Midbrain (tissue), 1 donor: ENCODE measurements around the gene WDR49.

Source experiments
- DNase-seq: peaks from one replicate; lab custom pipeline; 2025; lab: John Stamatoyannopoulos, UW

WDR49 gene

DNA sequence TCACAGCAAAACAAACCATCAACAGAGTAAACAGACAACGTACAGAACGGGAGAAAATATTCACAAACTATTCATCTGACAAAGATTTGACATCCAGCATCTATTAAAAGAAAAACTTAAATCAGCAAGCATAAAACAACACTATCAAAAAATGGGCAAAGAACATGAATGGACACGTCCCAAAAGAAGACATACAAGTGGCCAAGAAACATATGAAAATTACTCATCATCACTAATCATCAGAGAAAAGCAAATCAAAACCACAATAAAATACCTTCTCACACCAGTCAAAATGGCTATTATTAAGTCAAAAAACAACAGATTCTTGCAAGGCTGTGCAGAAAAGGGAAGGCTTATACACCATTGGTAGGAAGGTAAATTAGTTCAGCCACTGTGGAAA lies 166.2 kb downstream of the WDR49 start:
- DNase-seq, result no peak

DNA sequence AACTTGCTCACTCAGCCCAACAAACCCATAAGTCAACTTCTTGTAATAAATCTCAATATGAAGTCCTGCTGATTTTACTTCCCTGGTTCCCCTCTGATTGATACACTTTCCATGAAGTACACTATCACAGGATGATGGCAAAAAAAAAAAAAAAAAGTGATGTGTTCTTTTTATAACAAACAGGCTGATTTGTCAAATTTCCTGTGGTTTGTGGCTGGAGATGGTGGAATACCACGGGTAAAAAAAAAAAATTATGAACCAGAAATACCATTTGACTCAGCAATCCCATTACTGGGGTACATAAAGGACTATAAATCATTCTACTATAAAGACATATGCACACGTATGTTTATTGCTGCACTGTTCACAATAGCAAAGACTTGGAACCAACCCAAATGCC lies 169.2 kb downstream of the WDR49 start:
- no peak for DNase-seq

DNA sequence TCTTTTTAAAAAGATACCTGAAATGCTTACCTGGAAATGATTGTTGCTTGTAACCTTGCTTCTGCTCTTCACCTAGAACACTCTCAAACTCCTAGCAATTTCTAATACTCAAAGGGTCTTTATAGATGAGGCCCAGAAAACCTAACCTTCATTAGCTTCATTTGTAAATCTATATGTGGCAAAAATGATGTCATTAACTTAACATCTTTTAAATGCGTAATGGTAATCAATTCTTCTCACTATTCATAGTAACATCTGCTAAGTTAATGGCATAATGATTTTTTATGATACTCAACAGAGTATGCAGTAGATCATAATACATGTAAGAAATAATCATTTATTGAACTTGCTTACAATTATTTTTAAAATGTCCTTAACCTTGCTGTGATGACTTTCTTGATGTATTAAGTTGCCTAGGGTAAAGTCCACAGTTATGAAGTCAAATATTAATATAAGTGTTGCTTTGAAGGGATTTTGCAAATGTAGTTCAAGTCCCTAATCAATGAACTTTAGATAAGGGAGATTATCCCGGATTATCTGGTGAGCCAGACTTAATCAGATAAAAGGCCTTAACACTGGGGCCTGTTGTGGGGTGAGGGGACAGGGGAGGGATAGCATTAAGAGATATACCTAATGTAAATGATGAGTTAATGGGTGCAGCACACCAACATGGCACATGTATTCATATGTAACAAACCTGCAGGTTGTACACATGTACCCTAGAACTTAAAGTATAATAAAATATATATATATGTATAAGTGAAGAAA lies 169.8 kb downstream of the WDR49 start:
- no peak for DNase-seq

DNA sequence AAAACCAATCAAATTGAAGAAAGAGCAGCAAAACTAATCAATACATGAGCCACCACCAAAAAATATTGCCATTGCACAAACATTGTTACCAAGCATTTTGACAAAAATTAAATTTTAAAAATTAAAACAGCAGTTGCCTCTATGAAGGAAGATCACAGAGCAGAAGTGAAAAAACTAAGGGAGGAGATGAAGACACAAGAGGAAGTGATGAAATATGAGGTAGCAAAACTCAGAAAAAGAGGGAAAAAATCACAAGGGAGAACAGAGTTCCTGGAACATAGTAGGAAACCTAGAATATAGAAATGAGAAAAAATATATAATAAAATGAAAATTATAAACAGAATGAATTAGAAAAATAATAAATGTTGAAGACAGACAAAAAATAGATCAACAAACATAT lies 172.6 kb downstream of the WDR49 start:
- DNase-seq, result no peak

DNA sequence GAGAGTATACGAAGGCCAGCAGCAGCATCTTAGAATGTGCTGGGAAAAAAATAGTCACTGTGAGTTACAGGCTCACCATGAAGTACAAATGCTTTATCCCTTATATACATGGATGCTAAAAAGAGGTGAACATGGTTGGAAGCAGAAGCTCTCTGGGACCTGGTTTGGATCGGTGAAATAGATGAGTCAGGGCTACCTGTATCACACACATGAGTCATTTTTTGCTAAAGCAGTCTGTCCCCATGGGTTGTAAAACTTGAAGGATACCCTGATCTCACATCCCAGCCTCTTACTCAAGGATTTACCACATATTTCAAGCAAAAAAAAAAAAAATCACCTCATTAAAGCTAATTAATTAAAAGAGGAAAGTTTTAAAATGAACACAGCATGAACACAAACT lies 173.0 kb downstream of the WDR49 start:
- no peak for DNase-seq

DNA sequence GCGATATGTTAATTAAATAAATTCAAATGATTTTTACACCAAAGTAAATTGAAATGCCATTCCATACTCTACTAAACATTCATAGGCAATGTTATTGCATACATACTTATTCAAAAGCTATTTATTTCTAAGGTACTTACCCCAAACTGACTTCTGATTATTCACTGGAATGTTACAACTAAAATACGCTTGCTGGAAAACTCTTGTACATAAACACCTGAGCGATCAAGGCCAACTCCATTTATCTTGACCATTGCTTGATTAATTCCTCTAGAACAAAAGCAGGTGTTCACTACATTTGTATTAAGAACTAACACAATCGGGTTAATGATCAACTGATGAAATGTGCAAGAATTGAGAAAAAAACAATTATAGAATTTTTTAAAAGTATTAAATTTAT lies 179.9 kb downstream of the WDR49 start, which contains the start of gene SERPINI2:
TSS of gene SERPINI2 (minus strand) at position 180 of the 400 bp plus-strand sequence. CDS start 2,208 bp downstream, outside the sequence.
- DNase-seq, result no peak

DNA sequence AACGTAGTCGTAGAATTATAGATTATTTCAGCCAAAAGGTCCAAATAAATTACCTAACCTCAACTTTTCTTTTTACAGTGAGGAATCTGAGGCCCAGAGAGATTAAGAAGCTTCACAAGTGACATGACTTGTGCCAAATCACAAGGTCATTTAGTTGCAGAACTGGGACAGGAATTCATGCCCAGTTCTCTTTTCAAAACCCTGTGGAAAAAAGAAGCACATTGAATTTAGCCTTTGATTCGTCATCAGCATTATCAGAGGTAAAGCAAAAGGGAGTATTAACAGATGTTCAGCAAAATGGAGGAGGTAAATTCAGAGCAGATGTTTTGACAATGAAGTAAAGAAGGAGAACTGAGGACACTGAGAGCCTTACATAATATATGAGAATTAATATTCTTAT lies 184.4 kb downstream of the WDR49 start:
- DNase-seq, result peak; percentile 11

DNA sequence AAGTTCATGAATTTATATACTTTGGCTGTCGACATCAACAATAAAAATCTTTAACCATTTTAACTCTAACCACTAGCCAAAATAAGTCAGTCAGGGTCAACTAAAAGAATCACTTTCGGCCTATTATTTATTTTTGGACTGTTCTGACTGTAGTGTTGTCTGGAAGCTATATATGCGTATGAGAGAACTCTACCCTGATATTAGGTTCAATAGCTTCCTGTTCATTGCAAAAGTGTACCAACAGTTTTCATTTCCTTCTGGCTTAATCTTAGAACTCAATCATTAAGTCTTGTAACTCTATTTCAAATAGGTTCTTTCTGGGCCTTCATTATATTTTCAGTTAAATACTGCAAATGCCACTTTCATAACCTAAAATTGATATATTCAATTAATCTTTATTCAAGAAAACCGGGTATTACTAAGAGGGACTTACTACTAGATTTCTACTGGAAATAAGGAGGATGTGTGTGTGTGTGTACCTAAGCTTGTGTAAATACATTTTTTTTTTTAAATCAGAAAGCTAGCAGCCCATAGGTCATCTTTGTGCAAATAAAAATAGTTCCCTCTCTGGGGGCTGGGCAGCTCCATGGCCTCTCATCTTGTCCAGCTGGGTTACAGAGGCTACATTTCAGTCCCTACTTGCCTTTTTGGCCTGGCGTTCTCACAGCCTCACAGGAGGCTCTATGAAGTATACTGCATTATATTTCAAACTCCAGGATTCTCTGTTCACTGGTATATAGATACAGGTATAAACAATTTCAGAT lies 185.7 kb downstream of the WDR49 start:
- DNase-seq, result no peak

DNA sequence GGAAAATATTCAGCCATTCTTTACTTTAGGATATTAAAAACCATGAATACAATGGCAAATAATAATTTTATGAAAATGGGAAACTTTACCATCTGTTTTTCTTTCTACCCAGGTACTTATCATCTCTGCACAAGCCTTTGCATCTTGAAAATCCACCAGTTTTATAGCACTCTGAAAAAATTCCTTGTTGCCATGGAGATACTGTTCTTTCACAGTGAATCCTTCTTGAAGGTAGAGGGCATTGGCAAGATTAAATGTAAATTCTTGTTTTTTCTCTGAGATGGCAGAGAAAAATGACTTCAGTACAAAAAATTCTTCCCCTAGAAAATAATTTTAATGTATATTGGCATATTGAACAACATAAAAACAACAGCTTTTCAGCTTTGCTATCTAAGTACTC lies 186.8 kb downstream of the WDR49 start:
- DNase-seq, result no peak

DNA sequence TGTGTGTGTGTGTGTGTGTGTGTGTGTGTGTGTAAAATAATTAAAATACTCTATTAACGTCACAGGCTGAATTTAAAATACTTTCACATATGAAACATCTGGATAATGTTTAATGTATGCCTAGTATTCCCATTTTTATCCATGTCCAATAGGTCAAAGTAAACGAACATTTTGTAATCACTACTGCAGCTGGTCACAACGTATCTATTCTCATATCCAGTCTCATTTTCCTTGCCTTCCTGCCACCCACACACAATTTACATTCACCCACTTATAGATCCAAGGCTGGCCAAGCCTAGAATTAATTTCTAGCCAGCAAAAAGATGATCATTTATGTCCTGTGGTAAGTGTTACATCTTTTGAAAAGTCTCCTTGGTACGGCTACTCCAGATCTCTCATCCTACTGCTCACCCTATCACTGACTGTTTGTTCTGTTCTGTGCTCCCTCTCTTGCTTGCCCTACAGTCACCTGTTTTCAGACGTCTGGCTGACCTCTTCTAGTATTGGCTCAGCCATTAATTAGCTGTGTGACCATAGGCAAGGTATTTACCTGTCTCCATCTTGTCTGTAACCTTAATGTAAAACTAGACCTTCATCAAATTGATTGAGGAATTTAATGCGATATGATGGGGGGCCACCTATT lies 197.5 kb downstream of the WDR49 start:
- DNase-seq, result no peak

DNA sequence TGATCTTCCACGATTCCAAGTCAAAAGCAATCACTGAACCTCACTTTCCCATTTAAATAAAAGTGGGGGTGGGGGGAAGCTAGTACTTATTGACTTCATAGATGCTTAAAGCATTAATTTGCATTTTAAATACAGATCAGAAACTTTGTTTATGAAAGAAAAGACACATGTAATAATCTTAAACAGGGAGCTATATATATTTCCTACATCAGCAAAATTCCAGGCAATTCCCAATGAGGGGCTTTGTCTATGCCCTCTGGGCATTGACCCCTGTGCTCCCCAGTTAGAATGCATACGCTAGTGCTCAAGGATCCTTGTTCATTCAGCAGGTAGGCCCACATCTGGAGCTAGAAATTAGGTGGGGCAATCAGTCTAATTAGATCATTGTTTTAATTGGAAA lies 199.9 kb downstream of the WDR49 start:
- DNase-seq, result no peak

DNA sequence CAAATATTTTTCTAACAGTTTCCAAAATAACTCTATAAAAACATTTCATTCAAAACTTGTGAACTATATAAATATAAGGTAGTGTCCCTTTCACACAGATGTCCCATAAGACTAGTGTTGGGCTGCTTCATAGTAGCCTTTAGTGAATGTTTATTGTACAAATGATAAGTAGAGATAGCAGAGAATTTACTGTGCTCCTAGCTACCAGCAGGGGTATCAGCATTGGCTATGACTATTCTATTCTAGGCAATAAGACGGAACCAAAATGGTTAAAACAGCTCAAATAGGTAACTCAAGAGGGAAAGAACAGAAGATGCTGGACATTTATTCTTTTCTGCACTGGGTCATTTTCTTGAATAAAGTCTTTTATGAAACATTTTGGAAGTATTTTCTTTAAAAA lies 202.5 kb downstream of the WDR49 start:
- no peak for DNase-seq

DNA sequence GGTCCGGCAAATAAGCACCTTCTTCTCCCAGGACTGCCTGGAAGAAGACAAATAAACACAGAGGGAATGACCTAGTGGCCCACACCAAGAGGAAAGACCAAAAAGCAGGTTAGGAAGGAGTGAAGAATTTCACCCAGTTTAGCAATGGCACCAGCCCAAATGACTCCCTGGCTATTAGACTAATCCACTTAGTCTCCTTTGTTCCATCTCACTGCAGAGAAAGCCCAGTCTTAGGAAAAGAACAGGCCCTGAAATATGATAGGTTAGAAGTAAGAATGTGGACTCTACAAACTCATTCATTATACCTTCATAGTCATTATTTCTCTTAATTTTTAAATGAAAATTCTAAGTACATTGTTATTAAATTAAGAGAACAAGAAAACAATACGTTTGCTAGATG lies 203.1 kb downstream of the WDR49 start:
- DNase-seq, result no peak

DNA sequence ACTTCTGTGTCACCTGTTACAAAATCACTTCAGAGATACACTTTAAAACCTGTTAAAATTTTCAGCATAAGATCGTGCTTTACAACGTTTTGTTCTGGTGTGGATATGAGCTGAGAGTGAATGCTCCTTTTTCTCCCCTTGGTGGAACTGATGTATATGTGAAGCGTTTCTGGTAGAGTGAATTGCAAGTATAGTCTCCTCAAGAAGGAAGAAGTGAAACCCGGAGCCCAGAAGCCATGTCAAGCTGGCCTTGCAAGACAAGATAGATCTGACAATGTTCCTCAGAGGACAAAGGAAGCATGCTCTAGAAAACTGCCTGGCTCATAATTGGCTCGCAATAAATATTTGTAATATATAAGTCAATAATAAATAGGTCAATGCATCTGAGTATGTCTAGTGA lies 203.5 kb downstream of the WDR49 start:
- DNase-seq, result no peak

DNA sequence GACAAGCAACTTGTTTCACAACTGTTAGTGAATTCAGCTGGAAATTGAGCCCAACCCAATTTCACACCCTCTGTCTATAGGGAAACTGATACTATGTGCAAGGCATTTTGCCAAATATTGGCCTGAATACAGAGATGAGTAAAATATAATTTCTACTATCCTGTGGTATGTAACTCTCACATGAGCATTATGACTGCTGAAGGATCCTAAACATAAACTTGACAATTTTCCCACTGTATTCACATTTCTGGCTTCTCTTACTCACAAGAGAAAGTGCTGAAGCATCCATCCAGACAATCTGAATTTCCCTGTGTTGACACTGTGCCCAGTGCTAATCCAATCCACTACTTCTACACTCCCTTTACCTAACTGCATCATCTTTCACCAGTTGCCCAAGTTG lies 208.3 kb downstream of the WDR49 start:
- DNase-seq, result no peak

DNA sequence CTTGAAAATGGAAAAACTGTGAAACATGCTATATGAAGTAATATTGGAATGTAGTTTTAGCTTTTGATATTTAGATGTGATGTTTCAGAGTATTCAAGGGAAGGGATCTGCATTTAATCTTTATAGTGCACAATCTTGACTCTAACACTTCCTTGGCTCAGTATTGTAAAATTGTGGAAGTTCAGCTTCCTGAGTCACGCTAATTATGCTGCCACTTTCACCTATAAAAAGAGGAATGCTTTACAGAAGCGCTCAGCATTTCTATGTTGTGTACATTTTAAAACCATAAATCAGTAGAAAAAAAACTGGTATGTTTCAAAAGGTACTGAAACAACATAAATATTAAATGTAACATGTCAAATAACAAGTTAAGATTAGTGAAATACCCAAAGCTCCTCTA lies 212.5 kb downstream of the WDR49 start:
- no peak for DNase-seq

DNA sequence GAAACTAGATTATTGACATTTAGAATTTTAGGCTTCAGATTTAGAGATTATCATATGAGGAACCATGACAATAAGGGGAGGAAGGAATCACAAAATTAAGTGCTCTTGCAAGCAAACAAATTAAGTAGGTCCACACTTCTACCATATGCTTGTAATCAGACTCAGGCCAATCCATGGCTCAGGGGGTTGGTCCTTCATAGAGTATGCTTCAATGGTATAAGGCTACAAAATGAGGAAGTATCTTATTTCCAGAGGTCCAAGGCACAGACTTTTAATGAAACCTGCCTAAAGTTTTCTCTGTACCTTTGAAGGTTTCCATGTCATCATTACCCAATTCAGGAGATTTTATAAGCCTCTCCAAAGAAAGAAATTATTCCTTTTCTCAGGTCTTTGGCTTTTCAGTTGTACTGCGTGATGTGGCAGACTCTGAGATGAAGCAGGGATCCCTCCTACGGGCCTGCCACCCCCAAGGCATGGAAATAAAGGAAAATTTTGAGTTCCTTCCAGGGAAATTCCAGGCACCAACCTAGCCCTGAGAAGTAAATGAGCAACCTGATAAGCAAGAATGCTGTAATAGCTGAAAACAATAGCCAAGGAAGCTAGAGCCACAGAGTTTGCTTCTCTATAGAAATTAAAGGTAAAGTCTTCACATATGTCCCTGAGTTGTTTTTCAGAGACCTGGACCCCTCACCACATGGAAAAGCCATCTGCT lies 216.2 kb downstream of the WDR49 start:
- DNase-seq, result no peak
